GM19463 (cell line): ENCODE data around the gene HEBP2.

Experiments used
- ATAC-seq: cut with Tn5 transposase; IDR thresholded peaks from one replicate; pipeline ENCODE4 v1.9.1; 2021; ENCODE audit warnings: mild to moderate bottlenecking, moderate library complexity; ENCODE audit not compliant: unreplicated experiment

HEBP2 gene

DNA sequence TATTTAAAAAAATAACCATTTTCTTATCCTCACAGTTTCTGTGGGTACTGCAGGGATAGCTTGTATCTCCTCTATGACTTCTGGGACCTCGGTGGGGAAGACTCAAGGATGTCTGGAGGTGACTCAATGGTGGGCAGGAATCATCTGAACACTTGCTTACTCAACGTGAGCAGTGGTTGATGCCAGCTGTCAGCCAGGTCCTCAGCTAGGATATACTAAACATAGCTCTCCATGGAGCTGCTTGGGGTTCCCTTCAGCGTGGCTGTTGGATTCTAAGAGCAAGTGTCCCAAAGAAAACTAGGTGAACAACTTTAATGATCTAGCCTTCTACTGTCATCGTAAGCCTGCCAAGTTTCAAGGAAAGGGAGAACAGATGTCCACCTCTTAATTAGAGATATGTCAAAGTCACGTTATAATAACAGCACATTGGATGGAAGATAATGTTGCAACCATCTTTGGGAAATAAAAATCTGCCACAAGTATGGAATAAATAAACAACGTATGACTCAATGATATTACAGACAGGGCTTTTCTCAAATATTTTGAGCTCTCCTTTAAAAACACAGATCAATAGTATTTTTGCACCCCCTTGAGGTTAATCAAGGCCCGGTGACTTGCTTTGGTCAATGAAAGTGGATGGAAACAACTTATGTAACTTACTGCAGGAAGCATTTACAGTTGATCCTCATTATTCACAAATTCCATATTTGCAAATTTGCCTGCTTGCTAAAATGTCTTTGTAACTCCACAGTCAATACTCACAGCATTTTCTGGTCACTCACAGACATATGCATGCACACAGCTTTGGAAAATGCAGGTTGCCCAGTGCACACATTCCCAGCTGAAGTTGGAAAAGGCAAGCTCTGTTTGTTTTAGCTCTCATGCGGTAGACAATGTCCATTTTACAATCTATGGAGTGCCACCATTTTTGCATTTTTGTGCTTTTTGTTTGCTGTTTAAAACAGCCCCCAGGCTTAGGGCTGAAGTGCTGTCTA is 6.6 kb upstream of the HEBP2 start:
- ATAC-seq = no peak

DNA sequence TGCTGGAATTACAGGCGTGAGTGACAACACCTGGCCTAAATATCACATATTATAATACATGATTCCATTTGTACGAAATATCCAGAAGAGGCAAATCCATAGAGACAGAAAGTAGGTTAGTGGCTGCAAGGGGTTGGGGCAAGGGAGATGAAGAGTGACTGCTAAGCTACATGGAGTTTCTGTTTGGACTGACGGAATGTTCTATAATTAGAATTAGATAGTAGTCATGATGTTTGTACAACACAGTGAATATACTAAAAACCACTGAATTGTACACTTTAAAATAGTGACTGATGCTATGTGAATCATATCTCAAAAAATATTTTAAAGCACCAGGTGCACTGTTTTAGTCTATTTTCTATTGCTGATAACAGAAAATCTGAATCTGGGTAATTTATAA is 3.7 kb upstream of the HEBP2 start:
- ATAC-seq = no peak

DNA sequence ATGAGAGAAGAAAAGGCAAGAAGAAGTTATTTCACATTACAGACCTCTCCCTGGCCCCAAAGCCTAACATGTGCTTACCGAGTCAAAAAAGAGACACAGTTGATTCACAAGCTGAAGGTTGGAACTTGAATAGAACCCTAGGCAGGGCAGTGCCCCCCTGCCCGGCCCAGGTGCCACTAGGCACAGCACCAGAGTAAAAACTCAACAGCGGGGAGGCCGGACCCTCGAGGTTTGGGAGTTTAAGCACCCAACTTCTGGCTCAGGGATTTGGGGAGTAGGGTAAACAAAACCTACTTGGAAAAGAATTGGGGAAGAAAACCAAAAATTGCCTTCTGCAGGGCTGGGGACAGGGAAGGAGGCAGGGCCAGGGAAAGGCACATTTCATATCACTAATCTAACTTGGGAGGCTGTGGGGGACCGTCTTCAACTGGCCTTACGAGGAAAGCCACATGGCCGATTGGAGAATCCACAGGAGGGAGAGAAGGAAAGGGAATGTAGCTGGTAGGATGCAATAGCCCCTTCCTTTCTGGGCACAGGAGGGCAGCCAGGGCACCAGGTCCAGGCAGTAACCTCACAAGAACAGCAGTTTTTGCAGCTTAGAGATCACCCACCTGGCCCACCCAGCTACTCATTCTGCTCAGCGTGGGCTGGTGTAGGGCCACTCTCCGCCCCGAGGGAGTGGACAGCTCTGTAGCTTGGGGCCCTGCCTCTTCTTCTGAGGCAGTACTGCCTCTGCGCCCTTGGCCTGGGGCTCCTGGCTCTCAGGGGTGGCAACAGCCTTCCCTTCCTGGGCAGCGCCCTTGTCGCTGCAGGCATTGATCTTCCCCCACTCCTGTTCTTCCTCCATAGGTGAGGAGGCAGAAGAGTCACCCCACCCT is 1.8 kb upstream of the HEBP2 start:
- no peak for ATAC-seq

- no peak for ATAC-seq
Observed at GRCh38 chr6:138402838-138403187, 1.2 kb upstream of the HEBP2 start.

- ATAC-seq = peak; percentile 3
Observed at GRCh38 chr6:138403324-138403800, 661 bp upstream of the HEBP2 start.

DNA sequence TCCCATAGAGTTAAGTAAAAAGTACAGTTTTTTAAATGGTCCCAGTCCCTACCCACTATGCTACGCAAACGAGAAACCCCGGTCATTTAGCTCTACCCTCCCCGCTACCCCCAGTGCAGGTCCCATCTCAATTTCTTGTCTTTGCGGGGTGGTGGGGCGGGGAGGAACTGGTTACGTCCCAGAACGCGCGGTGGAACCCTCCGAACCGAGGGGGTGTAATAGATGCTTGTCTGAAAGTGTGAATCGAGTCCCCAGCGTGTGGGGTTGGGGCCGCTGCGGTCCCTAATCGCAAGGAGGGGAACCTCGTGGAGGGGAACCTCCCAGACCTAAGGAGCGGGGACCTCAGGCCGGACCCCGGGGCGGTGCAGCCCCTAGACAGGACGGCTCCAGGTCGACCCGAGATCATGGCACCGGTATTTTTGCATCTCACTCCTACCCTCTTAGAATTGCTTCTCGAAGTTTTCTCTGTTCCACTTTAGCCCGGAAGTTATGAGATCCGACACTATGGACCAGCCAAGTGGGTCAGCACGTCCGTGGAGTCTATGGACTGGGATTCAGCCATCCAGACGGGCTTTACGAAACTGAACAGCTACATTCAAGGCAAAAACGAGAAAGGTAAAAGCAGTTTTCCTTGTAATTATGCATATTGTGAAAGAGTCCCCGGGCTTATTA is 779 bp downstream of the HEBP2 start:
- ATAC-seq = no peak

- ATAC-seq = no peak
Observed at GRCh38 chr6:138405816-138406413, 1.9 kb downstream of the HEBP2 start.

DNA sequence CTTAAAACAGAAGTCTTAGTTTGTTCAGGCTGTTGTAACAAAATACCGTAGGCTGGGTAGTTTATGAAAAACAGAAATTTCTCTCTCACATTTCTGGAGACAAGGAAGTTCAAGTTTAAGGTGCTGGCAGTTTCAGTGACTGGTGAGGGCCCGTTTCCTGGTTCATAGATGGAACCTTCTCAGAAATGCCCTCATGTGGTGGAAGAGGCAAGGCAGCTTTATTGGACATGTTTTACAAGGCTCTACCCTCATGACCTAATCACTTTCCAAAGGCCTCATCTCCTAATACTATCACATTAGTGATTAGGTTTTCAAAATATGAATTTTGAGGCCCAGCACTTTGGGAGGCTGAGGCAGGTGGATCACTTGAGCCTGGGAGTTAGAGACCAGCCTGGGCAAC is 2.4 kb downstream of the HEBP2 start:
- no peak for ATAC-seq

DNA sequence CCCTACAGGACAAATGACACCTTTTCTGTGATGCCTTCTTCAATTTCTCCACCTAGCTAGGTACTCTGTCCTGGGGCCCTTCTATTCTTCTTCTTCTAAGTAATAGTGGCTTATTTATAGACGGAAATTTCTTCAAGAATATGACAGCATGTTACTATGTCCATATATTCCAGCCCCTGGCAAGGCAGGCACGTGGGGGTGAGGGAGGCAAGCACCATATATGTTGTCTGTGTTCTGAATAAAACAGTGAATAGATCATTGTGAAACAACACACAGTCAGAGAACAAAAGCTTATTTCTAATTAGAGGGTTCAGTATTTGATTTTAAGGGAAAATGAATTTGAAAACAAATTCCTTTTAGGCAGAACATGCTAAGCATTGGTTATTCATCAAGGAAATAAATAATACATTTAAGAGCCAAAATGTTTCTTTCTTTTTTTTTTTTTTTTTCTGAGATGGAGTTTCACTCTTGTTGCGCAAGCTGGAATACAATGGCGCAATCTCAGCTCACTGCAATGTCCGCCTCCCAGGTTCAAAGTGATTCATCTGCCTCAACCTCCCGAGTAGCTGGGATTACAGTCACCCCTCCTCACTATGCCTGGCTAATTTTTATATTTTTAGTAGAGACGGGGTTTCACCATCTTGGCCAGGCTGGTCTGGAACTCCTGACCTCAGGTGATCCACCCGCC is 6.2 kb downstream of the HEBP2 start:
- no peak for ATAC-seq

DNA sequence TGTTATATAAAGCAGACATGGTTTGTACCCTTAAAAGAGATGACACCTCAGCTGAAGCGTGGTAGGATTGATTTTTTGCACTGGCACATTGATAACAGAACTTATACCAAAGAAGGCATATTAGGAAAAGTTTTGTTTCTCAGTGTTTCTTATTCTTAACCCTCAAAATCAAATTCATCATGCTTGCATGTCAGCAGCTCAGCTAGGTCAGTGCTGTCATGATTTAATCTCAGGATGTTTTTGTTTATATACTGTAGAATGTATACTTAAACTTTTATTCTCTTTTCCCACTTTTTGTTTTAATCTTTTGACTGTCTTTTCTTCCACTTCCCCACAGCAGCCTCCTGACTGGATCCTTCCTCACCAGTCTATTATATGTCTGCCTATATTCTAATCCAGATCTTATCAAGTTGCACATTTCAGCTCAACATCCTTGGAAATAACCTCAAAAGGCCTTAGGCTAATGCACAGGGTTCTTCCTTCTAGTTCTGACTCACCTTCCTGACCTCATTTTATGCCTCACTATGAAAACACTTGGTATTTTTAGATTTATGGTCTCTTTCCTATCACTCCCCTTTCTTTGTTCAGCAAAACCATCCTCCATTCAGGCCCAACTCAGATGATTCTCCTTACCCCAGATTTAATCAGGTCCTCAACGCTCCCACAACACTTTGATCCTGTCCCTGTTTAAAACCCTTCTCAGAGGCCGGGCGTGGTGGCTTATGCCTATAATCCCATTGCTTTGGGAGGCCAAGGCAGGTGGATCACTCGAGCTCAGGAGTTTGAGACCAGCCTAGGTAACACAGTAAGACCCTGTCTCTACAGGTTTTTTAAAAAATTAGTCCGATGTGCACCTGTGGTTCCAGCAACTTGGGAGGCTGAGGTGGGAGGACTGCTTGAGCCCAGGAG is 7.2 kb downstream of the HEBP2 start:
- peak; percentile 64 for ATAC-seq

DNA sequence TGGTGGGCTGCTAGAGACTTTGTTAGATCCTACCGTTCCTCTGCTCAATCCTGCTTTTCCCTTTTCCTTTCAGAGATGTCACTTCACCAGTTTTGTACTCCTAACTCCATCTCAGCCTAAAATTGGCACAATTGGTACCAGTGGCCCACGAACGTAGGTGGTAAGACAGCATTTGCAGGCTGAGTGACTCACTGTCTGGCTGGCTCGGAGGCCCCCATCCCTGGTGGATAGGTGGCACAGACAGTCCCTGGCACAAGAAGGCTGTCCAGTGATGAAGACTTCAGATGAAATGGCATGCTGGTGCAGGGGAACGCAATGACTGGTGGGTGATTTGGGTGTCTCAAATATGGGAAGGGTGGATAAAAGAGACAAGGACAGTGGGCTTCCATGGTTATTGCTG is 11.1 kb downstream of the HEBP2 start:
- ATAC-seq = no peak

DNA sequence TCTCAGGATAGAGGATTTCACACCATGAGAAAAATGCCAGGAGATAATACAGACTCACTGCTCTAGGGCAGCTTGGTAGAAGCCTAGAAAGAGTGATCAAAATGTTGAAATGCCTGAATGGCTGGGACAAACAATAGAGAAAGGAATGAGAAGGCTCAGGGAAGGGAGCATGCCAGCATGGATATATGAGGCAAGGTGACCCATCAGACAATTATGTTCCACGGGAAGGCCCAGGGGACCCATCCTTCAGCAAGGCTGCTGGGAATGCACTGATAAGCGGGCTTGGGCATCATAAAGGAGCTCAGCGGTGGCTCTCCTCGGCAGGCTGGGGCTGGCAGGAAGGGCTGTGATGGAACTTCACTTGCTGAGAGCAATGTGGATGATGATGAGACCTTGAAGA is 12.2 kb downstream of the HEBP2 start:
- no peak for ATAC-seq

DNA sequence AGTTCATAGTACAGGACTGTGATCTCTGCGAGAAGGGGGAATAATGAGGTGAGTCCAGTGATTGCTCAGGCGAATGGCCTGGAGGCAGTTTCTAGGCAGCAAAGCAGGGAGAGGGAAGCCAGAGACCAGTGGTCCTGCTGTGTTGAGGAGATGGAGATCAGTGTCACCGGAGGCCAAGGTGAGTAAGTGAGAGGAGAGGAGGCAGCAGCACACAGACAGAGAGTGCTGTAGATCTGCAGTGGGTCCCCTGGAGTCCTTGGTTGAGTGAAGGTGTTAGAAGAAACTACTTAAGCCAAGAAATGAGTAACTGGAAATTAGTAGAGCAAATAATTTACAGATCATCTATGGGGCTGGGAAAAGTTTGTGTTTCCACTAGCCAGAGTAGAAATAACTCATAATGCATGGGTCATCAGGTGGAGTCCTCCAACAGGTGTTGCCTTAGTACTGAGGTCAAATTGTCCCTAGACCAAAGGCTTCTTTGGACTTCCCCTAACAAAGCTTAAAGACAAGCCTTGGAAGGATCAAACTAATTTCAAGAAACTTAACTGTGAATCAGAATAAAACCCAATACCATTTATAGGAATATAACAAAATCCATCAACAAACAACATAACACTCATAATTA is 13.6 kb downstream of the HEBP2 start:
- peak; percentile 52 for ATAC-seq

DNA sequence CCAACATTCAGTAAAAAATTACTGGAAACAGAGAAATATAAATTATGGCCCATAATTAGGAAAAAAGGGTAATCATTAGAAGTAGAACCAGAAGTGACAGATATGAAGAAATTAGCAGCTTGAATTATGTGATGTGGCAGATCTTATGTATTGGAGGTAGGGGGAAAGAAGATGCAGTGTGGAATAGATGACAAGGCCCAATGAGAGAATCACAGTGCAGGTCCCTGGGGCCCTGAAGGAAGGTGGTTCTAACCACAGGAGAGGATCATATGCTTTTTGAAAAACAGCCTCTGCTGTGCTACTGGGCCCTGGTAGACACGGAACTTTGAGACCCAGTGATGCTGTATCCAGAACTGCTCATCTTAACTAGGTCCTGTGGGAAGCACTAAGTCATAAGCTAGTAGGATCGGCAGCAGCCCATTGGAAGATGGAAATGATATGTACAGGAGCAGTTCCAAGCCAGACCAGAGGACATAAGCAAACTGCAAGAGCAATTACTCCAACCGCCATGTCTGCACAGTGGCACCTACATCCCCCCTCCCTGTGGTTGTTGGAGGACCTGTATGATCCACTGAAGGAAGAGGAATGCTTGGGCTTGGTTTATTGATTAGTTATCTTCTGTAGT is 14.2 kb downstream of the HEBP2 start:
- ATAC-seq = no peak

DNA sequence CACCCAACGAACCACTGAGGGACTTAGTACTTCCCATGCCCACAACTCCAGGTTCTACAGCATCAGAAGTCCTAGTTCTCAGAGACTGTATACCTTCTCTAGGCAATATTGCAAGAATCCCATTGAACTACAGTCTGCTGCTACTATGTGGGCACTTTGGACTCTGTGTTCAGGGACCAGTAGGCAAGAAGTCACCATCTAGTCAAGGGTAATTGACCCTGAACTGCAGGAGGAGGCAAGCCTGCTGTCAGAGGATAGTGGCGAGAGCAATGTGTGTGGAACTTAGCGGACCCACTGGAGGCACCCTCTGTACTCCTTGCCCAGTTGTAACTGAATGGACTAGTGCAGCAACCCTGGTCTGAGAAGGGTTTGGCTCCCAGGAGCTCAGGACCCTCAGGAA is 15.7 kb downstream of the HEBP2 start:
- ATAC-seq = no peak

DNA sequence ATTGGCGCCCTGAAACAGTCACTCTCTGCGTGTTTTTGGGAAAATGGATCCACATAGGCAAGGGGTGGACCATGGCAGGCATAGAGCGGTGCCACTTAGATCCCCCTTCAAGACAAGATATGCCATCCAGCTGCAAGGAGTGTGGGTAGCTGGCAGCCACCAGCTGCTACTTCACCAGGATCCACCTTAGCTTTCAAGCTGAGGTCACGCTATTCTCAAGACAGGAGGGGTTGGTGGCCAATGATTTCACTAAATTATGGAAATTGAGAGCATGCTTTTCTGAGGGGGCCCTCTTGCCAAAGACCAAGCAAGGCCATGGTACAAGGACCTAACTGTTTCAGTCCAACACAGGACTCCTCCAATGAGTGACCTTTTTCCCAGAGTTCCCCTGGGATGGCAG is 16.3 kb downstream of the HEBP2 start:
- ATAC-seq = no peak

GRCh38 chr6:138421089-138421488 is 17.1 kb downstream of the HEBP2 start:
- ATAC-seq = no peak

- no peak for ATAC-seq
Observed at GRCh38 chr6:138421608-138422007, 17.6 kb downstream of the HEBP2 start.
